ENCODE results near the gene TMEM191C.
"Not testable (repeated sequence)": the region's sequence is repeated elsewhere in the genome, so short reads cannot be mapped to it uniquely, and the experiment has no call there.

Gene TMEM191C

GRCh38 chr22:21473664-21474063 lies 6.5 kb downstream of the TMEM191C start:
- not testable (repeated sequence) for ATAC-seq

GRCh38 chr22:21484039-21484438 lies 16.9 kb downstream of the TMEM191C start:
- ATAC-seq, result not testable (repeated sequence)

GRCh38 chr22:21487723-21488122 lies 20.5 kb downstream of the TMEM191C start:
- not testable (repeated sequence) for ATAC-seq

GRCh38 chr22:21489149-21489680 lies 22.0 kb downstream of the TMEM191C start:
- not testable (repeated sequence) for ATAC-seq

- not testable (repeated sequence) for ATAC-seq
Measured at GRCh38 chr22:21490556-21490955, 23.4 kb downstream of the TMEM191C start.

GRCh38 chr22:21492271-21492670 lies 25.1 kb downstream of the TMEM191C start:
- ATAC-seq, result not testable (repeated sequence)

GRCh38 chr22:21493789-21494782 lies 26.9 kb downstream of the TMEM191C start:
- not testable (repeated sequence) for ATAC-seq

GRCh38 chr22:21497984-21498383 lies 30.8 kb downstream of the TMEM191C start:
- ATAC-seq, result not testable (repeated sequence)

- ATAC-seq, result not testable (repeated sequence)
Measured at GRCh38 chr22:21498489-21498888, 31.3 kb downstream of the TMEM191C start.

GRCh38 chr22:21499623-21500506 lies 32.7 kb downstream of the TMEM191C start:
- ATAC-seq, result peak; percentile 94 to 96

- ATAC-seq, result not testable (repeated sequence)
Measured at GRCh38 chr22:21510397-21510796, 43.2 kb downstream of the TMEM191C start.

- not testable (repeated sequence) for ATAC-seq
Measured at GRCh38 chr22:21512022-21512421, 44.8 kb downstream of the TMEM191C start.

GRCh38 chr22:21514117-21514516 lies 46.9 kb downstream of the TMEM191C start:
- ATAC-seq, result peak; percentile 78 to 80

- not testable (repeated sequence) for ATAC-seq
Measured at GRCh38 chr22:21515234-21515633, 48.0 kb downstream of the TMEM191C start.

GRCh38 chr22:21516522-21516921 lies 49.3 kb downstream of the TMEM191C start:
- not testable (repeated sequence) for ATAC-seq

GRCh38 chr22:21516970-21517764 lies 50.0 kb downstream of the TMEM191C start:
- peak; percentile 85 to 87 for ATAC-seq
